Psoas muscle (tissue), 8 donors: ENCODE results near the gene CAMTA1. TPM values are rescaled to one million over a fixed set of nuclear protein-coding genes. Genes with fewer than 3 reads are reported as not detected.
"Not testable (repeated sequence)": the region's sequence is repeated elsewhere in the genome, so short reads cannot be mapped to it uniquely, and the experiment has no call there.

Source experiments
- ATAC-seq, 4 donors: fragments of 200-7000 bp; cut with Tn5 transposase; one replicate each; pipeline ENCODE4 v1.9.1; 2020; ENCODE audit warnings: moderate library complexity in 3 of 4, mild to moderate bottlenecking in 2 of 4
- DNase-seq, 2 donors: peaks; one replicate each; pipeline ENCODE4 v3.0.0-alpha.2; 2020
- H3K27ac ChIP-seq: fragments of 200-600 bp; one replicate; pipeline ENCODE4 v1.8.0; 2022
- H3K27me3 ChIP-seq, 3 donors: fragments of 200-600 bp in 1 of 3; one replicate each; pipeline versions ENCODE4 v1.6.1 to v1.8.0; 2013 to 2022; ENCODE audit warnings: low read length in 2 of 3, mild to moderate bottlenecking in 2 of 3, moderate library complexity in 1 of 3; ENCODE audit not compliant: insufficient read depth in 3 of 3
- H3K36me3 ChIP-seq, 2 donors: fragments of 200-600 bp in 1 of 2; one replicate each; pipeline versions ENCODE4 v1.6.1 to v1.8.0; 2013 to 2022; ENCODE audit warnings: low read depth in 1 of 2, mild to moderate bottlenecking in 1 of 2, moderate library complexity in 1 of 2; ENCODE audit not compliant: insufficient read depth in 1 of 2
- H3K4me1 ChIP-seq: fragments of 200-600 bp; one replicate; pipeline ENCODE4 v1.8.0; 2022
- H3K4me3 ChIP-seq: fragments of 200-600 bp; one replicate; pipeline ENCODE4 v1.8.0; 2022; ENCODE audit warnings: mild to moderate bottlenecking
- H3K9me3 ChIP-seq: fragments of 200-600 bp; one replicate; pipeline ENCODE4 v1.8.0; 2022
- CTCF ChIP-seq: fragments of 200-600 bp; IDR thresholded peaks from one replicate; pipeline ENCODE4 v1.8.0; 2022; ENCODE audit warnings: antibody characterized with exemption
- WGBS, 3 donors: extraction: QIAGEN DNeasy Blood & Tissue Kit; methylation state at CpG; one replicate each; pipeline versions ENCODE4 v1.1.6 to v1.1.7; 2013; 5-methylcytosine and 5-hydroxymethylcytosine counted together
- intact Hi-C, 2 donors: fragments of 100-400 bp; cut with DNase I; formaldehyde crosslinking; loops; one replicate each; pipeline versions ENCODE4 v1.11.0 to v1.14.2; 2022
- polyA plus RNA-seq, 3 donors: library from polyadenylated mRNA; stranded (reverse); fragments of 200-250 nt; gene quantifications; one replicate each; pipeline ENCODE4 v1.2.3, GENCODE V29; 2013
- total RNA-seq, 4 donors: library from RNA; stranded (reverse); fragmentation: NEBNext Ultra II Directional in 2 of 4; extraction: Animal tissue kit (Norgen Biotek cat#: 25700) in 2 of 4; gene quantifications; one replicate each; pipeline versions ENCODE4 v1.2.1 to v1.2.4, GENCODE V29; 2021 to 2023
- donor health status: healthy with polysubstance abuse.
- donor health status: DM: no; HTN: no; CAD: no; lungs with moderate emphysema.
- donor health status: Bipolar disorder and iron deficiency.
- donor health status: healthy.
- donor health status: DM: yes; HTN: yes; CAD: no.
- donor health status: DM: no; HTN: no; CAD: no.
- donor health status: DM: no; HTN: no; CAD: no.
- donor health status: DM: yes; HTN: yes; CAD: no.

Gene CAMTA1
- total and polyA plus RNA-seq, 7 donors, result 64.6 to 206 (median 76.5) TPM

GRCh38 chr1:7146710-7147109, 361.5 kb downstream of the CAMTA1 start:
- Histone ChIP-seq H3K27ac (no peak overlapping the region), H3K4me1 (peaks cover 7% of the 10 kb centered on the region), H3K9me3 (no peaks in the 10 kb centered on the region), H3K36me3 (no peaks in the 10 kb centered on the region), H3K27me3 (no peaks in the 10 kb centered on the region), H3K4me3 (no peak overlapping the region)
- intact Hi-C loops, result no loop called here
- ATAC-seq, result no peak
- WGBS, 3 donors, result 95 to 98% (median 96%) methylated on average over 5 of the region's 5 CpGs
- DNase-seq, result no peak
- no peak for TF ChIP-seq CTCF

DNA sequence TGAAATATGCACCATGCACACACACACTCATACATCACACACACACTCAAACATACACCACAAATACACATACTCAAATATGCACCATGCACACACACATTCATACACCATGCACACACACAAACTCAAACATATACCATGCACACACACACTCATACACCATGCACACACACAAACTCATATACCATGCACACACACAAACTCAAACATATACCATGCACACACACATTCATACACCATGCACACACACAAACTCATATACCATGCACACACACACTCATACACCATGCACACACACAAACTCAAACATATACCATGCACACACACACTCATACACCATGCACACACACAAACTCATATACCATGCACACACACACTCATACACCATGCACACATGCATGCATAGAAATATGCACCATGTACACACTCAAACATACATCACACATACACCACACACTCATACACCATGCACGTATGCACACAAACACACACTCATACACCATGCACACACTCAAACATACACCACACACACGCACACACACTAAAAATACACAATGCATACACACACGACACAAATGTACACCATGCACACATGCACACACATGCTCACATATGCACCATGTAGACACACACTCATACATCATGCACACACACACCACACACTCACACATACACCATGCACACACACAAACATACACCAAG, 362.5 kb downstream of the CAMTA1 start:
- DNase-seq, H3K36me3 ChIP-seq, H3K9me3 ChIP-seq, H3K4me1 ChIP-seq, H3K27ac ChIP-seq, H3K27me3 ChIP-seq, ATAC-seq, H3K4me3 ChIP-seq, intact Hi-C loops: not testable (repeated sequence)
- WGBS, 3 donors, result 93 to 100% (median 96%) methylated on average over 3 of the region's 3 CpGs

- H3K9me3 ChIP-seq, result no peaks in the 10 kb centered on the region
- peaks cover 7% of the 10 kb centered on the region for H3K4me1 ChIP-seq
- DNase-seq, result peak; percentile 36 to 84
- intact Hi-C loops, result no loop called here
- peak overlapping the region; percentile 55 for H3K4me3 ChIP-seq
- peak overlapping the region; percentile 53 for H3K27ac ChIP-seq
- peaks cover 0 to 2% (median 0%) of the 10 kb centered on the region in 3 donors for H3K27me3 ChIP-seq
- no peak for TF ChIP-seq CTCF
- ATAC-seq, result peak; percentile 81 to 98 (median 96)
- H3K36me3 ChIP-seq, result no peaks in the 10 kb centered on the region
- 32 to 35% (median 34%) methylated on average over 31 of the region's 31 CpGs for WGBS, 3 donors
Measured at GRCh38 chr1:7149080-7149838, 364.0 kb downstream of the CAMTA1 start.

DNA sequence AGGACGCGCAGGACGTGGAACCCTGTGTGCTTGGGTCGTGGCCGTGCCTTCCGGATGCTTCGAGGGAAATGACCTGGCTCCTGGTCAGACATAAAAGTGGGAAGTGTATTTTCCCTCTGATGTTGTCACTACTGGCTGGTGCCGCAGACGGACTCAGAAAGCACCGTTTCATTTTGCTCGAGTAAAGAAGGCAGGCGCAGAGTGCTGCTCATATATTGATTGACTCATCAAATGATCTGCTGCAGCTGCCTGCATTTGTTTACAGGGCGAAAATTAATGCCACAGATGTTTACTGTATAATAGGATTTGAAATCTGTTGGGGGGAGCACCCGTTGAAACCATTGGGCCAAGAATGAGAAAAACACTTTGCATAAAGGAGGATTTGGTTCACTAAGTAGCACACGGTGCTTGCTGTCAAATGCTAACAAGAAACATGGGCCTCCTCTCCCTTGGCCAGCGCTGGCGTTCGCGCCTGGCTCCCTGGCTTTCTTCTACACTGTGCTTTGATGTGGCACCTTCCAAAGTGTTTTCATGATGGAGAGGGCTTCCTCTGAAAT, 365.5 kb downstream of the CAMTA1 start:
- 74 to 77% (median 74%) methylated on average over 19 of the region's 19 CpGs for WGBS, 3 donors
- H3K27me3 ChIP-seq, result peaks cover 0 to 2% (median 0%) of the 10 kb centered on the region in 3 donors
- ATAC-seq (no peak), DNase-seq (no peak)
- H3K4me1 ChIP-seq, result peaks cover 7% of the 10 kb centered on the region
- no peaks in the 10 kb centered on the region for H3K9me3 ChIP-seq
- no peak overlapping the region for H3K27ac ChIP-seq
- intact Hi-C loops, result no loop called here
- no peaks in the 10 kb centered on the region for H3K36me3 ChIP-seq
- H3K4me3 ChIP-seq, result no peak overlapping the region
- TF ChIP-seq CTCF, result no peak

GRCh38 chr1:7151978-7152377, 366.7 kb downstream of the CAMTA1 start:
- no peak for ATAC-seq

More at GRCh38 chr1:7151978-7152377, 366.7 kb downstream of the CAMTA1 start:
- intact Hi-C loops, result no loop called here
- DNase-seq, result no peak
- Histone ChIP-seq H3K36me3 (no peaks in the 10 kb centered on the region), H3K4me1 (peaks cover 7% of the 10 kb centered on the region), H3K27ac (no peak overlapping the region), H3K9me3 (no peaks in the 10 kb centered on the region), H3K4me3 (no peak overlapping the region), H3K27me3 (peaks cover 0 to 2% (median 0%) of the 10 kb centered on the region in 3 donors)
- no peak for TF ChIP-seq CTCF
- 80 to 83% (median 81%) methylated on average over 7 of the region's 7 CpGs for WGBS, 3 donors
